Lower lobe of right lung (tissue), 2 donors: ENCODE measurements around the gene ID2. TPM values are rescaled to one million over a fixed set of nuclear protein-coding genes. Genes with fewer than 3 reads are reported as not detected.

Experiments
- ATAC-seq, 2 donors: fragments of 200-7000 bp; cut with Tn5 transposase; one replicate each; pipeline ENCODE4 v1.9.1; 2020 to 2022; ENCODE audit warnings: mild to moderate bottlenecking in 2 of 2, moderate library complexity in 2 of 2
- DNase-seq: peaks from one replicate; pipeline ENCODE4 v3.0.0-alpha.2; 2020
- H3K27ac ChIP-seq: fragments of 200-600 bp; one replicate; pipeline ENCODE4 v1.8.0; 2022
- H3K27me3 ChIP-seq: fragments of 200-600 bp; one replicate; pipeline ENCODE4 v1.8.0; 2022; ENCODE audit warnings: low read depth
- H3K36me3 ChIP-seq: fragments of 200-600 bp; one replicate; pipeline ENCODE4 v1.8.0; 2022; ENCODE audit warnings: mild to moderate bottlenecking
- H3K4me1 ChIP-seq: fragments of 200-600 bp; one replicate; pipeline ENCODE4 v1.8.0; 2022
- H3K4me3 ChIP-seq: fragments of 200-600 bp; one replicate; pipeline ENCODE4 v1.8.0; 2022; ENCODE audit warnings: mild to moderate bottlenecking
- H3K9me3 ChIP-seq: fragments of 200-600 bp; one replicate; pipeline ENCODE4 v1.8.0; 2022
- CTCF ChIP-seq: fragments of 200-600 bp; IDR thresholded peaks from one replicate; pipeline ENCODE4 v1.8.0; 2022; ENCODE audit warnings: antibody characterized with exemption, mild to moderate bottlenecking
- intact Hi-C: fragments of 100-400 bp; cut with DNase I; formaldehyde crosslinking; loops from one replicate; pipeline ENCODE4 v1.11.0; 2022
- total RNA-seq: library from RNA; stranded (reverse); fragmentation: NEBNext Ultra II Directional; extraction: Animal tissue kit (Norgen Biotek cat#: 25700); gene quantifications from one replicate; pipeline ENCODE4 v1.2.1, GENCODE V29; 2021
- donor health status: DM: no; HTN: yes; CAD: no; lungs with severe emphysema.

Gene ID2
- total RNA-seq, 1 donor from 2014 or later: 102 TPM

- Histone ChIP-seq H3K9me3 (no peaks in the 10 kb centered on the region), H3K4me3 (no peak overlapping the region), H3K4me1 (peaks cover 24% of the 10 kb centered on the region), H3K27me3 (no peaks in the 10 kb centered on the region), H3K36me3 (no peaks in the 10 kb centered on the region), H3K27ac (no peak overlapping the region)
- no peak for ATAC-seq
- no peak for DNase-seq
- intact Hi-C loops: no loop called here
- TF ChIP-seq CTCF: no peak
These were observed 41.4 kb upstream of the ID2 start for GRCh38 chr2:8640498-8640897.

GRCh38 chr2:8641301-8641965 is 40.4 kb upstream of the ID2 start:
- H3K36me3 ChIP-seq: no peaks in the 10 kb centered on the region
- intact Hi-C loops: no loop called here
- TF ChIP-seq CTCF: no peak
- H3K9me3 ChIP-seq: no peaks in the 10 kb centered on the region
- no peak overlapping the region for H3K4me3 ChIP-seq
- no peak for DNase-seq
- no peak overlapping the region for H3K27ac ChIP-seq
- ATAC-seq: no peak
- H3K4me1 ChIP-seq: peaks cover 22% of the 10 kb centered on the region
- H3K27me3 ChIP-seq: no peaks in the 10 kb centered on the region

- TF ChIP-seq CTCF: no peak
- intact Hi-C loops: no loop called here
- ATAC-seq (no peak), DNase-seq (peak; percentile 14)
- Histone ChIP-seq H3K27ac (no peak overlapping the region), H3K4me3 (no peak overlapping the region), H3K4me1 (peaks cover 13% of the 10 kb centered on the region), H3K9me3 (no peaks in the 10 kb centered on the region), H3K27me3 (no peaks in the 10 kb centered on the region), H3K36me3 (no peaks in the 10 kb centered on the region)
These were observed 39.3 kb upstream of the ID2 start for GRCh38 chr2:8642366-8643068.

GRCh38 chr2:8643250-8643995 is 38.4 kb upstream of the ID2 start:
- ATAC-seq: peak; percentile 15 to 36
- TF ChIP-seq CTCF: no peak
- H3K27me3 ChIP-seq: no peaks in the 10 kb centered on the region
- no peaks in the 10 kb centered on the region for H3K9me3 ChIP-seq
- H3K4me3 ChIP-seq: no peak overlapping the region
- no peaks in the 10 kb centered on the region for H3K36me3 ChIP-seq
- intact Hi-C loops: no loop called here
- DNase-seq: no peak
- peaks cover 13% of the 10 kb centered on the region for H3K4me1 ChIP-seq
- H3K27ac ChIP-seq: no peak overlapping the region

GRCh38 chr2:8643996-8644356 is 37.9 kb upstream of the ID2 start:
- ATAC-seq: no peak
- H3K36me3 ChIP-seq: no peaks in the 10 kb centered on the region
- no peak overlapping the region for H3K4me3 ChIP-seq
- DNase-seq: peak; percentile 16
- TF ChIP-seq CTCF: no peak
- peaks cover 13% of the 10 kb centered on the region for H3K4me1 ChIP-seq
- no peaks in the 10 kb centered on the region for H3K9me3 ChIP-seq
- no peaks in the 10 kb centered on the region for H3K27me3 ChIP-seq
- no peak overlapping the region for H3K27ac ChIP-seq
- intact Hi-C loops: no loop called here
